ENCODE measurements around the gene C22orf31. TPM values are rescaled to one million over a fixed set of nuclear protein-coding genes. Genes with fewer than 3 reads are reported as not detected.

Gene C22orf31
- total and polyA plus RNA-seq, 2 experiments from 2014 or later: 0.36 TPM; not detected in 1

DNA sequence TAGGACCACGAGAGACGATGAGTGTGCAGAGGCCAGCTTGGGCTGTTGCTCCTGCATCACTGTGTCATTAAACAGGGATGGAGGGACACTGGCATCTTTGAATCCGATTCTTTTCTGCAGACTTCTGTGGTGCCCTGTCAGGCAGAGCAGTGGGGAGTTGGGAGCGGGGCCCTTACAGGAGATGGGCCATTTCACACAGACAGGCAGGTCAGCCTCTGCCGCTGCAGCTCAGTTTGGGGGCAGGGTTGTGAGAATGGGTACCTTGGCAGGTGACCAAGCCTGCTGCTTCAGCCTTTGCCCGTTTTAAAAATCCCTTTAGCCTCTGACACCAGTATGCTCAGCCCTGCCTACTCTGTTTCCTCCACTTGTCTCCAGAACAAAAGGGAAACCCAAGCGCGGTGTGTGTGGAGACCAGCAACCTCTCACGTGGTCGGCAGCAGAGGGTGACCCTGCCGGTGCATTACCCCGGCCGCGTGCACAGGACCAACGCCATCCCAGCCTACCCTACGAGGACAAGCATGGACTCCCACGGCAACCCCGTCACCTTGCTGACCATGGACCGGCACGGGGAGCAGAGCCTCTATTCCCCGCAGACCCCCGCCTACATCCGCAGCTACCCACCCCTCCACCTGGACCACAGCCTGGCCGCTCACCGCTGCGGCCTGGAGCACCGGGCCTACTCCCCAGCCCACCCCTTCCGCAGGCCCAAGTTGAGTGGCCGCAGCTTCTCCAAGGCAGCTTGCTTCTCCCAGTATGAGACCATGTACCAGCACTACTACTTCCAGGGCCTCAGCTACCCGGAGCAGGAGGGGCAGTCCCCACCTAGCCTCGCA is 12.6 kb downstream of the C22orf31 start:
- Mint-ChIP-seq H3K9me3 (no peaks in the 10 kb centered on the region), H3K4me3 (no peak overlapping the region), H3K4me1 (peaks cover 15% of the 10 kb centered on the region), H3K27ac (no peak overlapping the region), H3K27me3 (ENCODE audit: insufficient read depth, low read depth, poor library complexity) (peaks cover 19% of the 10 kb centered on the region), H3K36me3 (ENCODE audit: low read depth) (peaks cover 55% of the 10 kb centered on the region)
- no peaks in the 10 kb centered on the region for H3K27me3 ChIP-seq (ENCODE audit: insufficient read depth)
- no peaks in the 10 kb centered on the region; the same call in 1 of the 2 replicates for H4K20me1 ChIP-seq (replicated peaks; ENCODE audit: insufficient read depth)
- no peak overlapping the region for H3K27ac ChIP-seq (ENCODE audit: low read depth)
- TF ChIP-seq, protein P1, sequence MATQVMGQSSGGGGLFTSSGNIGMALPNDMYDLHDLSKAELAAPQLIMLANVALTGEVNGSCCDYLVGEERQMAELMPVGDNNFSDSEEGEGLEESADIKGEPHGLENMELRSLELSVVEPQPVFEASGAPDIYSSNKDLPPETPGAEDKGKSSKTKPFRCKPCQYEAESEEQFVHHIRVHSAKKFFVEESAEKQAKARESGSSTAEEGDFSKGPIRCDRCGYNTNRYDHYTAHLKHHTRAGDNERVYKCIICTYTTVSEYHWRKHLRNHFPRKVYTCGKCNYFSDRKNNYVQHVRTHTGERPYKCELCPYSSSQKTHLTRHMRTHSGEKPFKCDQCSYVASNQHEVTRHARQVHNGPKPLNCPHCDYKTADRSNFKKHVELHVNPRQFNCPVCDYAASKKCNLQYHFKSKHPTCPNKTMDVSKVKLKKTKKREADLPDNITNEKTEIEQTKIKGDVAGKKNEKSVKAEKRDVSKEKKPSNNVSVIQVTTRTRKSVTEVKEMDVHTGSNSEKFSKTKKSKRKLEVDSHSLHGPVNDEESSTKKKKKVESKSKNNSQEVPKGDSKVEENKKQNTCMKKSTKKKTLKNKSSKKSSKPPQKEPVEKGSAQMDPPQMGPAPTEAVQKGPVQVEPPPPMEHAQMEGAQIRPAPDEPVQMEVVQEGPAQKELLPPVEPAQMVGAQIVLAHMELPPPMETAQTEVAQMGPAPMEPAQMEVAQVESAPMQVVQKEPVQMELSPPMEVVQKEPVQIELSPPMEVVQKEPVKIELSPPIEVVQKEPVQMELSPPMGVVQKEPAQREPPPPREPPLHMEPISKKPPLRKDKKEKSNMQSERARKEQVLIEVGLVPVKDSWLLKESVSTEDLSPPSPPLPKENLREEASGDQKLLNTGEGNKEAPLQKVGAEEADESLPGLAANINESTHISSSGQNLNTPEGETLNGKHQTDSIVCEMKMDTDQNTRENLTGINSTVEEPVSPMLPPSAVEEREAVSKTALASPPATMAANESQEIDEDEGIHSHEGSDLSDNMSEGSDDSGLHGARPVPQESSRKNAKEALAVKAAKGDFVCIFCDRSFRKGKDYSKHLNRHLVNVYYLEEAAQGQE (IDR thresholded peaks at IDR 0.05; ENCODE audit: unreplicated experiment): no peak
- TF ChIP-seq EZH2 (IDR thresholded peaks at IDR 0.05; ENCODE audit: low read depth, unreplicated experiment) (no peak), CREB1 (CRISPR knock-in tag; IDR thresholded peaks at IDR 0.05; ENCODE audit: low read depth) (no peak), ZNF331 (CRISPR knock-in tag; IDR thresholded peaks at IDR 0.05; ENCODE audit: low read depth) (no peak), STAT1 (IDR thresholded peaks at IDR 0.05; ENCODE audit: unreplicated experiment) (no peak), NANOG (IDR thresholded peaks at IDR 0.05; ENCODE audit: borderline replicate concordance) (no peak), JUNB (IDR thresholded peaks at IDR 0.05; ENCODE audit: unreplicated experiment) (no peak), EZH2phosphoT487 (IDR thresholded peaks at IDR 0.05; ENCODE audit: unreplicated experiment) (no peak), POLR2AphosphoS5 (IDR thresholded peaks at IDR 0.05; ENCODE audit: low read depth) (no peak; the same call in 1 of the 2 replicates)
- TF ChIP-seq, protein P2, sequence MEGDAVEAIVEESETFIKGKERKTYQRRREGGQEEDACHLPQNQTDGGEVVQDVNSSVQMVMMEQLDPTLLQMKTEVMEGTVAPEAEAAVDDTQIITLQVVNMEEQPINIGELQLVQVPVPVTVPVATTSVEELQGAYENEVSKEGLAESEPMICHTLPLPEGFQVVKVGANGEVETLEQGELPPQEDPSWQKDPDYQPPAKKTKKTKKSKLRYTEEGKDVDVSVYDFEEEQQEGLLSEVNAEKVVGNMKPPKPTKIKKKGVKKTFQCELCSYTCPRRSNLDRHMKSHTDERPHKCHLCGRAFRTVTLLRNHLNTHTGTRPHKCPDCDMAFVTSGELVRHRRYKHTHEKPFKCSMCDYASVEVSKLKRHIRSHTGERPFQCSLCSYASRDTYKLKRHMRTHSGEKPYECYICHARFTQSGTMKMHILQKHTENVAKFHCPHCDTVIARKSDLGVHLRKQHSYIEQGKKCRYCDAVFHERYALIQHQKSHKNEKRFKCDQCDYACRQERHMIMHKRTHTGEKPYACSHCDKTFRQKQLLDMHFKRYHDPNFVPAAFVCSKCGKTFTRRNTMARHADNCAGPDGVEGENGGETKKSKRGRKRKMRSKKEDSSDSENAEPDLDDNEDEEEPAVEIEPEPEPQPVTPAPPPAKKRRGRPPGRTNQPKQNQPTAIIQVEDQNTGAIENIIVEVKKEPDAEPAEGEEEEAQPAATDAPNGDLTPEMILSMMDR (conservative IDR thresholded peaks at IDR 0.05; ENCODE audit: low read depth in 2 of 2): no peak
- TF ChIP-seq, protein P3, sequence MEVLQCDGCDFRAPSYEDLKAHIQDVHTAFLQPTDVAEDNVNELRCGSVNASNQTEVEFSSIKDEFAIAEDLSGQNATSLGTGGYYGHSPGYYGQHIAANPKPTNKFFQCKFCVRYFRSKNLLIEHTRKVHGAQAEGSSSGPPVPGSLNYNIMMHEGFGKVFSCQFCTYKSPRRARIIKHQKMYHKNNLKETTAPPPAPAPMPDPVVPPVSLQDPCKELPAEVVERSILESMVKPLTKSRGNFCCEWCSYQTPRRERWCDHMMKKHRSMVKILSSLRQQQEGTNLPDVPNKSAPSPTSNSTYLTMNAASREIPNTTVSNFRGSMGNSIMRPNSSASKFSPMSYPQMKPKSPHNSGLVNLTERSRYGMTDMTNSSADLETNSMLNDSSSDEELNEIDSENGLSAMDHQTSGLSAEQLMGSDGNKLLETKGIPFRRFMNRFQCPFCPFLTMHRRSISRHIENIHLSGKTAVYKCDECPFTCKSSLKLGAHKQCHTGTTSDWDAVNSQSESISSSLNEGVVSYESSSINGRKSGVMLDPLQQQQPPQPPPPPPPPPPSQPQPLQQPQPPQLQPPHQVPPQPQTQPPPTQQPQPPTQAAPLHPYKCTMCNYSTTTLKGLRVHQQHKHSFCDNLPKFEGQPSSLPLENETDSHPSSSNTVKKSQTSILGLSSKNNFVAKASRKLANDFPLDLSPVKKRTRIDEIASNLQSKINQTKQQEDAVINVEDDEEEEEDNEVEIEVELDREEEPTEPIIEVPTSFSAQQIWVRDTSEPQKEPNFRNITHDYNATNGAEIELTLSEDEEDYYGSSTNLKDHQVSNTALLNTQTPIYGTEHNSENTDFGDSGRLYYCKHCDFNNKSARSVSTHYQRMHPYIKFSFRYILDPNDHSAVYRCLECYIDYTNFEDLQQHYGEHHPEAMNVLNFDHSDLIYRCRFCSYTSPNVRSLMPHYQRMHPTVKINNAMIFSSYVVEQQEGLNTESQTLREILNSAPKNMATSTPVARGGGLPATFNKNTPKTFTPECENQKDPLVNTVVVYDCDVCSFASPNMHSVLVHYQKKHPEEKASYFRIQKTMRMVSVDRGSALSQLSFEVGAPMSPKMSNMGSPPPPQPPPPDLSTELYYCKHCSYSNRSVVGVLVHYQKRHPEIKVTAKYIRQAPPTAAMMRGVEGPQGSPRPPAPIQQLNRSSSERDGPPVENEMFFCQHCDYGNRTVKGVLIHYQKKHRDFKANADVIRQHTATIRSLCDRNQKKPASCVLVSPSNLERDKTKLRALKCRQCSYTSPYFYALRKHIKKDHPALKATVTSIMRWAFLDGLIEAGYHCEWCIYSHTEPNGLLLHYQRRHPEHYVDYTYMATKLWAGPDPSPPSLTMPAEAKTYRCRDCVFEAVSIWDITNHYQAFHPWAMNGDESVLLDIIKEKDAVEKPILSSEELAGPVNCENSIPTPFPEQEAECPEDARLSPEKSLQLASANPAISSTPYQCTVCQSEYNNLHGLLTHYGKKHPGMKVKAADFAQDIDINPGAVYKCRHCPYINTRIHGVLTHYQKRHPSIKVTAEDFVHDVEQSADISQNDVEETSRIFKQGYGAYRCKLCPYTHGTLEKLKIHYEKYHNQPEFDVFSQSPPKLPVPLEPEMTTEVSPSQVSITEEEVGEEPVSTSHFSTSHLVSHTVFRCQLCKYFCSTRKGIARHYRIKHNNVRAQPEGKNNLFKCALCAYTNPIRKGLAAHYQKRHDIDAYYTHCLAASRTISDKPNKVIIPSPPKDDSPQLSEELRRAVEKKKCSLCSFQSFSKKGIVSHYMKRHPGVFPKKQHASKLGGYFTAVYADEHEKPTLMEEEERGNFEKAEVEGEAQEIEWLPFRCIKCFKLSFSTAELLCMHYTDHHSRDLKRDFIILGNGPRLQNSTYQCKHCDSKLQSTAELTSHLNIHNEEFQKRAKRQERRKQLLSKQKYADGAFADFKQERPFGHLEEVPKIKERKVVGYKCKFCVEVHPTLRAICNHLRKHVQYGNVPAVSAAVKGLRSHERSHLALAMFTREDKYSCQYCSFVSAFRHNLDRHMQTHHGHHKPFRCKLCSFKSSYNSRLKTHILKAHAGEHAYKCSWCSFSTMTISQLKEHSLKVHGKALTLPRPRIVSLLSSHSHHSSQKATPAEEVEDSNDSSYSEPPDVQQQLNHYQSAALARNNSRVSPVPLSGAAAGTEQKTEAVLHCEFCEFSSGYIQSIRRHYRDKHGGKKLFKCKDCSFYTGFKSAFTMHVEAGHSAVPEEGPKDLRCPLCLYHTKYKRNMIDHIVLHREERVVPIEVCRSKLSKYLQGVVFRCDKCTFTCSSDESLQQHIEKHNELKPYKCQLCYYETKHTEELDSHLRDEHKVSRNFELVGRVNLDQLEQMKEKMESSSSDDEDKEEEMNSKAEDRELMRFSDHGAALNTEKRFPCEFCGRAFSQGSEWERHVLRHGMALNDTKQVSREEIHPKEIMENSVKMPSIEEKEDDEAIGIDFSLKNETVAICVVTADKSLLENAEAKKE (CRISPR knock-in tag; IDR thresholded peaks at IDR 0.05): no peak
- TF ChIP-seq, protein P4, sequence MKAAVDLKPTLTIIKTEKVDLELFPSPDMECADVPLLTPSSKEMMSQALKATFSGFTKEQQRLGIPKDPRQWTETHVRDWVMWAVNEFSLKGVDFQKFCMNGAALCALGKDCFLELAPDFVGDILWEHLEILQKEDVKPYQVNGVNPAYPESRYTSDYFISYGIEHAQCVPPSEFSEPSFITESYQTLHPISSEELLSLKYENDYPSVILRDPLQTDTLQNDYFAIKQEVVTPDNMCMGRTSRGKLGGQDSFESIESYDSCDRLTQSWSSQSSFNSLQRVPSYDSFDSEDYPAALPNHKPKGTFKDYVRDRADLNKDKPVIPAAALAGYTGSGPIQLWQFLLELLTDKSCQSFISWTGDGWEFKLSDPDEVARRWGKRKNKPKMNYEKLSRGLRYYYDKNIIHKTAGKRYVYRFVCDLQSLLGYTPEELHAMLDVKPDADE (IDR thresholded peaks at IDR 0.05): no peak
- ATAC-seq: no peak
- H3K4me2 ChIP-seq: no peak overlapping the region
- H3K4me3 ChIP-seq: no peak overlapping the region
- no peaks in the 10 kb centered on the region for H3K79me2 ChIP-seq (replicated peaks; ENCODE audit: insufficient read depth)
- H3F3A ChIP-seq (replicated peaks; ENCODE audit: low read depth): peaks cover 8% of the 10 kb centered on the region; the same call in 1 of the 2 replicates
- DNase-seq (ENCODE audit: low spot score): no peak
- no peaks in the 10 kb centered on the region for H3K9me2 ChIP-seq (ENCODE audit: insufficient read depth)
- H2AFZ ChIP-seq: no peak overlapping the region
- peaks cover 17% of the 10 kb centered on the region; the same call in 1 of the 2 replicates for H3K36me3 ChIP-seq (ENCODE audit: insufficient read depth)
- H3K4me1 ChIP-seq (ENCODE audit: insufficient read depth): peaks cover 13% of the 10 kb centered on the region
